NB4 (cell line): ENCODE measurements around the gene CDK5RAP3.

Experiments
- DNase-seq: peaks from one replicate; pipeline ENCODE4 v3.0.0; 2010; ENCODE audit warnings: low read depth
- H3K4me3 ChIP-seq: one replicate; pipeline ENCODE4 v1.5.1; 2011; ENCODE audit warnings: mild to moderate bottlenecking, low read depth, low read length, moderate library complexity
- MAX ChIP-seq: IDR thresholded peaks from 2 replicates; pipeline ENCODE4 v1.6.1; 2011; ENCODE audit warnings: low read depth, low read length
- MYC ChIP-seq: IDR thresholded peaks from 2 replicates; pipeline ENCODE4 v1.6.1; 2011; ENCODE audit warnings: low read depth, low read length
- POLR2A ChIP-seq: IDR thresholded peaks from 2 replicates; pipeline ENCODE4 v1.6.1; 2011; ENCODE audit warnings: mild to moderate bottlenecking; ENCODE audit not compliant: insufficient read length; ENCODE audit errors: extremely low read depth
- TF ChIP-seq, protein P1 (sequence below): IDR thresholded peaks from one replicate; pipeline ENCODE4 v1.5.1; 2012; ENCODE audit warnings: low read depth, low read length

The CDK5RAP3 gene

GRCh38 chr17:48024149-48025039 is 53.5 kb downstream of the CDK5RAP3 start:
- TF ChIP-seq POLR2A: no peak
- H3K4me3 ChIP-seq: peak overlapping the region; percentile 43
- peak; percentile 63 for DNase-seq

GRCh38 chr17:48025040-48025903 is 54.4 kb downstream of the CDK5RAP3 start:
- H3K4me3 ChIP-seq: peak overlapping the region; percentile 61
- TF ChIP-seq POLR2A (no peak), MAX (peak; percentile 64), MYC (no peak)
- TF ChIP-seq, protein P1, sequence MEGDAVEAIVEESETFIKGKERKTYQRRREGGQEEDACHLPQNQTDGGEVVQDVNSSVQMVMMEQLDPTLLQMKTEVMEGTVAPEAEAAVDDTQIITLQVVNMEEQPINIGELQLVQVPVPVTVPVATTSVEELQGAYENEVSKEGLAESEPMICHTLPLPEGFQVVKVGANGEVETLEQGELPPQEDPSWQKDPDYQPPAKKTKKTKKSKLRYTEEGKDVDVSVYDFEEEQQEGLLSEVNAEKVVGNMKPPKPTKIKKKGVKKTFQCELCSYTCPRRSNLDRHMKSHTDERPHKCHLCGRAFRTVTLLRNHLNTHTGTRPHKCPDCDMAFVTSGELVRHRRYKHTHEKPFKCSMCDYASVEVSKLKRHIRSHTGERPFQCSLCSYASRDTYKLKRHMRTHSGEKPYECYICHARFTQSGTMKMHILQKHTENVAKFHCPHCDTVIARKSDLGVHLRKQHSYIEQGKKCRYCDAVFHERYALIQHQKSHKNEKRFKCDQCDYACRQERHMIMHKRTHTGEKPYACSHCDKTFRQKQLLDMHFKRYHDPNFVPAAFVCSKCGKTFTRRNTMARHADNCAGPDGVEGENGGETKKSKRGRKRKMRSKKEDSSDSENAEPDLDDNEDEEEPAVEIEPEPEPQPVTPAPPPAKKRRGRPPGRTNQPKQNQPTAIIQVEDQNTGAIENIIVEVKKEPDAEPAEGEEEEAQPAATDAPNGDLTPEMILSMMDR: peak; percentile 60
- DNase-seq: peak; percentile 95

DNA sequence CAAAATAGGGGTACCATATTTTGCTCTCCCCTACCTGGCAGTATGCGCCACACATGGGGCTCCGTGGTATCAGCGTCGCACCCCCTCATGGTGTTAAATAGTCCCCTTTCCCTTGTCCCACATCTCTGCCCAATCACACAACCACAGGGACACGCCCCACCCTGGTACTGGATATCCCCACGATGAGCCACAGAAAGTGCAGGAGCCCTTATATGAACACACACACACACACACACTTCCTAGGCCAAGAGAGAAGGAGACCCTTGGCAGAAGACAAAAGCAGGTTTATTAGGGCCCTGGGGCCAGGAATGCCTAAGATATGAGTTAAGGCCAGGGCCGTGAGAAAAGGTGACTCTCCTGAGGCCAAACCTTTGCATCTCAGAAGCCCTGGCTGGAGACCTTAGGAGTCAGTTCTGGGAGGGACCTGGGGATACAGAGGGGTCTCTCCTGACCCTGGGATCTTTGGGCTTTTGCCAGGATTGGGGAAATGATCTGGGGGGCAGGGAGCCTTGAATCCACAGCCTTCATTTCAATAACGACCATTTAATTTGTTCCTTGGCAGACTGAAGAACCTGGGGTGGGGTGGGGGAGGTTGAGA is 55.1 kb downstream of the CDK5RAP3 start:
- TF ChIP-seq, protein P1: no peak
- TF ChIP-seq MYC (no peak), MAX (no peak), POLR2A (no peak)
- DNase-seq: no peak
- no peak overlapping the region for H3K4me3 ChIP-seq

GRCh38 chr17:48026502-48027321 is 55.8 kb downstream of the CDK5RAP3 start:
- DNase-seq: peak; percentile 89
- TF ChIP-seq, protein P1: peak; percentile 88
- no peak for TF ChIP-seq POLR2A
- TF ChIP-seq MAX: peak; percentile 74; the same call in 1 of the 2 replicates
- TF ChIP-seq MYC: peak; percentile 66
- H3K4me3 ChIP-seq: no peak overlapping the region

GRCh38 chr17:48027322-48027981 is 56.5 kb downstream of the CDK5RAP3 start:
- no peak overlapping the region for H3K4me3 ChIP-seq
- TF ChIP-seq MAX: no peak
- DNase-seq: no peak

DNA sequence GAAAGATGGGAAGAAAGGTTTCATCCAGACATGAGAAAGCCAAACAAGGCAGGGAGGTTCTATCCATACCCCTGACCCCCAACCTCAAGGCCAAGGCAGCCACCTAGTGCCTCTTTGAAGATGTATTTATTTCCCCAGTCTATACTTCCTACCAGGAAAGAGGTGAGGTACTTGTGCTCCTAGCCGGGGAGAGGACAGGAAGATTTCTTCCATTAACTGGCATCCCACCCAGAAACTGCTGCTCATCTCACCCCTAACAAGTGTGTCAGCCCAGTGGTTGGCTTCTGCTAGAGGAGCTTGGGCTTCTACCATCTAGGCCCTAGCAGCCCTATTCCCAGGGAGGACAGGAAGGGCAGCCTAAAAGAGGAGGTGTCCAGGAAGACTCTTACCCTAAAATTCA is 57.8 kb downstream of the CDK5RAP3 start:
- no peak for TF ChIP-seq MYC
- TF ChIP-seq, protein P1: no peak
- no peak for TF ChIP-seq POLR2A
- no peak for TF ChIP-seq MAX
- no peak for DNase-seq
- H3K4me3 ChIP-seq: no peak overlapping the region
